OCI-LY7 (cell line): Measurements from ENCODE around the gene CBY2.

Source experiments
- CTCF ChIP-seq: fragments of 200-600 bp; sonication (generic); conservative IDR thresholded peaks from 2 replicates; pipeline ENCODE4 v1.5.1; 2014; ENCODE audit warnings: mild to moderate bottlenecking, antibody characterized with exemption, low read length, moderate library complexity, mixed read lengths
- EZH2phosphoT487 ChIP-seq: fragments of 200-600 bp; sonication (generic); IDR thresholded peaks from 2 replicates; pipeline ENCODE4 v1.6.1; 2018; ENCODE audit warnings: low read depth, borderline replicate concordance, mild to moderate bottlenecking, mixed run types, antibody characterized with exemption, low read length, moderate library complexity, mixed read lengths

- TF ChIP-seq CTCF: 0 out of 2 replicates have a peak, but pooled peaks have one; percentile 24
- no peak for TF ChIP-seq EZH2phosphoT487
Measured at GRCh38 chr13:45700971-45701900, 884 bp upstream of the CBY2 start.
